Hypothalamus (tissue), 51 donors: ENCODE results near the gene CDC20B.
"Not testable (repeated sequence)": the region's sequence is repeated elsewhere in the genome, so short reads cannot be mapped to it uniquely, and the experiment has no call there.

Source experiments
- DNase-seq, 51 donors: peaks; one replicate each; lab custom pipeline; 2025; lab: John Stamatoyannopoulos, UW

The CDC20B gene

GRCh38 chr5:55105976-55106375 lies 67.0 kb downstream of the CDC20B start:
- DNase-seq, result not testable (repeated sequence)

GRCh38 chr5:55104946-55105701 lies 67.9 kb downstream of the CDC20B start:
- no peak for DNase-seq

GRCh38 chr5:55104036-55104772 lies 68.8 kb downstream of the CDC20B start:
- no peak for DNase-seq

GRCh38 chr5:55102348-55102747 lies 70.6 kb downstream of the CDC20B start, which contains the start of gene GZMA:
TSS of gene GZMA (plus strand) at chr5:55102646. CDS start at chr5:55102683, 37 bp downstream.
- no peak for DNase-seq

- DNase-seq, result no peak
These were observed 71.3 kb downstream of the CDC20B start for GRCh38 chr5:55101556-55102276.

- DNase-seq, result not testable (repeated sequence)
These were observed 71.8 kb downstream of the CDC20B start for GRCh38 chr5:55101148-55101547.

GRCh38 chr5:55096861-55097260 lies 76.1 kb downstream of the CDC20B start:
- DNase-seq, result no peak

- DNase-seq, result no peak
These were observed 76.8 kb downstream of the CDC20B start for GRCh38 chr5:55096182-55096581.

- DNase-seq, result not testable (repeated sequence)
These were observed 82.0 kb downstream of the CDC20B start for GRCh38 chr5:55091011-55091410.

GRCh38 chr5:55089301-55089700 lies 83.7 kb downstream of the CDC20B start:
- not testable (repeated sequence) for DNase-seq

- no peak for DNase-seq
These were observed 91.4 kb downstream of the CDC20B start for GRCh38 chr5:55081541-55081940.

GRCh38 chr5:55073211-55073610 lies 99.8 kb downstream of the CDC20B start:
- no peak for DNase-seq

GRCh38 chr5:55072666-55073065 lies 100.3 kb downstream of the CDC20B start:
- no peak for DNase-seq

GRCh38 chr5:55071413-55071812 lies 101.6 kb downstream of the CDC20B start:
- DNase-seq, result no peak

GRCh38 chr5:55070968-55071367 lies 102.0 kb downstream of the CDC20B start:
- no peak for DNase-seq

GRCh38 chr5:55066277-55066676 lies 106.7 kb downstream of the CDC20B start:
- no peak for DNase-seq

GRCh38 chr5:55064523-55064922 lies 108.5 kb downstream of the CDC20B start:
- DNase-seq, result no peak

GRCh38 chr5:55063899-55064298 lies 109.1 kb downstream of the CDC20B start:
- DNase-seq, result no peak

GRCh38 chr5:55063220-55063863 lies 109.6 kb downstream of the CDC20B start:
- DNase-seq, result no peak
